C4-2B (cell line): Measurements from ENCODE around the gene FGF11.

Source experiments
- CTCF ChIP-seq: fragments of 450-650 bp; conservative IDR thresholded peaks from 2 replicates; pipeline ENCODE4 v1.5.1; 2017; ENCODE audit warnings: mild to moderate bottlenecking
- ZFX ChIP-seq: fragments of 450-650 bp; IDR thresholded peaks from 2 replicates; pipeline ENCODE4 v1.6.1; 2017

GRCh38 chr17:7466318-7466638 is 27.0 kb downstream of the FGF11 start:
- TF ChIP-seq CTCF (no peak), ZFX (no peak)
